IPS DF 6.9 (cell line): Measurements from ENCODE around the gene CACNA1S.

Experiments used
- DNase-seq: peaks from one replicate; pipeline ENCODE4 v3.0.0-alpha.2; 2013; ENCODE audit warnings: low read depth, low spot score
- H3K27ac ChIP-seq: one replicate; pipeline ENCODE4 v1.5.1; 2013; ENCODE audit warnings: low read length, control low read depth
- H3K27me3 ChIP-seq: 2 replicates; pipeline ENCODE4 v1.6.1; 2013; ENCODE audit warnings: mild to moderate bottlenecking, low read length; ENCODE audit not compliant: control insufficient read depth, insufficient read depth
- H3K36me3 ChIP-seq: 2 replicates; pipeline ENCODE4 v1.6.1; 2013; ENCODE audit warnings: low read length; ENCODE audit not compliant: control insufficient read depth, insufficient read depth
- H3K4me1 ChIP-seq: 2 replicates; pipeline ENCODE4 v1.6.1; 2013; ENCODE audit warnings: low read length; ENCODE audit not compliant: control insufficient read depth, insufficient read depth
- H3K4me3 ChIP-seq: 2 replicates; pipeline ENCODE4 v1.5.1; 2013; ENCODE audit warnings: mild to moderate bottlenecking, low read length
- H3K9me3 ChIP-seq: 2 replicates; pipeline ENCODE4 v1.6.1; 2013; ENCODE audit warnings: low read length, inconsistent platforms; ENCODE audit not compliant: control insufficient read depth, insufficient read depth
- whole genome bisulfite sequencing: extraction: QIAGEN DNeasy Blood & Tissue Kit; methylation state at CpG from one replicate; pipeline ENCODE4 v1.1.7; 2013; ENCODE audit warnings: mixed read lengths, missing lambda C conversion rate; ENCODE audit not compliant: insufficient read length, insufficient coverage; 5-methylcytosine and 5-hydroxymethylcytosine counted together

CACNA1S gene

DNA sequence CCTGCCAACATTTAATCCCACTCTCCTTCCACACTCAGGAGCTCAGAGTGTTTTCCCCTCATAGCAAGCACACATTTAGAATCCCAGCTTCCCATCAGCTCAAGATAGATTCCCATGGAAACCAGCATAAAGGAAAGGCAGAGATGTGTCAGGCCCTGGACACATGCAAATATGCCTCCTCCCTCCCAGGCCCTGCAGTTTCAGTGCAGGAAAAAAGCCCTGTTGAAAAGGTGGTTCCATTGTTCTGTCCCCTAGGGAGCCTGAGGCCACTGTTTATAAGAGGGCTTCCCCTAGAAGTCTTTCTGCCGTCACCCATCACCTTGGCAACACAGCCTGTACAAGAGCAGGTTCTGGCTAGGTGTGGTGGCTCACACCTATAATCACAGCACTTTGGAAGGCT lies 3.6 kb downstream of the CACNA1S start:
- no peak for DNase-seq
- Histone ChIP-seq H3K9me3 (no peaks in the 10 kb centered on the region), H3K4me3 (no peak overlapping the region), H3K27me3 (no peaks in the 10 kb centered on the region), H3K27ac (no peak overlapping the region), H3K4me1 (peaks cover 2% of the 10 kb centered on the region; the same call in 1 of the 2 replicates), H3K36me3 (no peaks in the 10 kb centered on the region)
- no CpG with 5 or more reads among the region's 1 CpG for WGBS

DNA sequence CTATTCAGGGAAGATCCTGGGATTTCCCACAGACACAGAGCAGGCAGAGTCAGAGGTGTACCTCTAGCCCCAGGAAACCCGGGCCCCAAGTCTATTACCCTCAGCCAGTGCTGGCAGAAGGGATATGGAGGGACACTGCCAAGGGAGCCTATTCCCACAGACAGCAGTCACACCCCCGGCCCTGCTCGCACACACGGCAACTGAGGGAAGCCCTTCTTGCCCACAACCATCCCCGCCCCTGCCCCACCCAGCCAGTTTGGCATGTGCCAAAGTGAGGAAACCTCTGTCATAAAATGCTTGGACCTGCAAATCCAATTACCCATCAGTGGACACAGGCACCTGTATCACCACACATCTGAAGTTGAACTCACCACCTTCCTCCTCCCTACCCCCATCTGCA lies 6.5 kb downstream of the CACNA1S start:
- Histone ChIP-seq H3K27ac (no peak overlapping the region), H3K27me3 (no peaks in the 10 kb centered on the region), H3K36me3 (no peaks in the 10 kb centered on the region), H3K4me1 (peaks cover 2% of the 10 kb centered on the region; the same call in 1 of the 2 replicates), H3K4me3 (no peak overlapping the region), H3K9me3 (no peaks in the 10 kb centered on the region)
- no CpG with 5 or more reads among the region's 5 CpGs for WGBS
- DNase-seq, result no peak

DNA sequence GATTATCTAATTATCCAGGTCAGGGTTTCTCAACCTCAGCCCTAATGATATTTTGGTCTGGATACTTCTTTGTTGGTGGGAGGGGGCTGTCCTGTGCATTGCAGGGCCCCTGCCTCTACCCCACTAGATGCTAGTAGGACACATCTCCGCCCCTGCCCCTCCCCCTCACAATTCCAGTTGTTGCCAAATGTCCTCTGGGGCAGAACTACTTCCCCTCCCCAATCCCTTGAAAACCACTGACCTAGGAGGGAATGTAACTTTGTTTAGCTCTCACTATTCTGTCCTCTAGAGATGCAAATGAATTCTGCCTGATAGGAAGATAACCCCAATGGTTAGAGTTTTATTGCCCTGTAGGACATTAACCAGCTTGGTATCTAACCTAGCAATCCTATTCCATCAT lies 8.1 kb downstream of the CACNA1S start:
- DNase-seq, result no peak

GRCh38 chr1:201103666-201104065 lies 8.6 kb downstream of the CACNA1S start:
- no peak overlapping the region for H3K4me3 ChIP-seq
- H3K27me3 ChIP-seq, result no peaks in the 10 kb centered on the region
- no CpG with 5 or more reads among the region's 9 CpGs for WGBS
- DNase-seq, result no peak
- H3K27ac ChIP-seq, result no peak overlapping the region
- peaks cover 3% of the 10 kb centered on the region; the same call in 1 of the 2 replicates for H3K4me1 ChIP-seq
- no peaks in the 10 kb centered on the region for H3K9me3 ChIP-seq
- no peaks in the 10 kb centered on the region for H3K36me3 ChIP-seq

More for the DNA sequence above, 8.1 kb downstream of the CACNA1S start:
- peaks cover 3% of the 10 kb centered on the region; the same call in 1 of the 2 replicates for H3K4me1 ChIP-seq
- H3K4me3 ChIP-seq, result no peak overlapping the region
- no CpG with 5 or more reads among the region's 1 CpG for WGBS
- no peak overlapping the region for H3K27ac ChIP-seq
- no peaks in the 10 kb centered on the region for H3K9me3 ChIP-seq
- no peaks in the 10 kb centered on the region for H3K36me3 ChIP-seq
- no peaks in the 10 kb centered on the region for H3K27me3 ChIP-seq

GRCh38 chr1:201100169-201100930 lies 11.9 kb downstream of the CACNA1S start:
- DNase-seq, result no peak

DNA sequence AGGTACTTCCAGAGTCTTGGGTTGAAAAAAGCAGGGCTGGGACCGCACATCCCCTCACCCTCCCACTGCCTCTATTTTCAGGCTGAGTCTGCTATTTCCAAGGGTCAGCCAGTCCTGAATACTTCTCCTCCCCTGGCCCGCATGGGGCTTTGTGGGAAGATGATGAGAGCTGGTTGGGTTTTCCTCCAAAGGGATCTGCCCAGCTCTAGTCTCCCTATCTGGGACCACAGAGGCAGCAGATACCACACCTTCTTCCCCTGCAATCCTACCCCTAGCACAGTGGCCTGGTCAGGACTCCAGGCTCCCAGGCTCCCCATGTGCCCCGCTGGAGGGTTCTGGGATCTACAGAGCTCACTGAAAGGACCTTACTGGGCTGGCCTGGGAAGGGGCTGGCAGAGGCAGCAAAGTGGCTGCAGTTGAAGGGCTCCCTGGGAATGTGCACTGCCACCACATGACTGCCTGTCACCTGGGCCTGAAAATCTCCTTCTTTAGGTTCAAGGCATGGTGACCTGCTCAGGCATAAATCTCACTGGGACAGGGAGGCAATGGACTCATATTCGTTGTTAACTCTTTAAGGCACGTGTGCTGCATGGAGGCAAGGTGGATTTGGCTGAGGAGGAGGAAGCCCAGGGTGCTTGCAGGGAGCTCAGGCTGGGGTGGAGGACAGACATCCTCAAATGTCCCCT lies 13.1 kb downstream of the CACNA1S start:
- no peak overlapping the region for H3K27ac ChIP-seq
- no peaks in the 10 kb centered on the region for H3K36me3 ChIP-seq
- no peaks in the 10 kb centered on the region for H3K27me3 ChIP-seq
- H3K9me3 ChIP-seq, result no peaks in the 10 kb centered on the region
- no peak for DNase-seq
- no CpG with 5 or more reads among the region's 5 CpGs for WGBS
- peaks cover 3% of the 10 kb centered on the region; the same call in 1 of the 2 replicates for H3K4me1 ChIP-seq
- H3K4me3 ChIP-seq, result no peak overlapping the region

More at GRCh38 chr1:201100169-201100930, 11.9 kb downstream of the CACNA1S start:
- Histone ChIP-seq H3K4me3 (no peak overlapping the region), H3K27me3 (no peaks in the 10 kb centered on the region), H3K4me1 (peaks cover 3% of the 10 kb centered on the region; the same call in 1 of the 2 replicates), H3K27ac (no peak overlapping the region), H3K36me3 (no peaks in the 10 kb centered on the region), H3K9me3 (no peaks in the 10 kb centered on the region)
- WGBS, result no CpG with 5 or more reads among the region's 12 CpGs

DNA sequence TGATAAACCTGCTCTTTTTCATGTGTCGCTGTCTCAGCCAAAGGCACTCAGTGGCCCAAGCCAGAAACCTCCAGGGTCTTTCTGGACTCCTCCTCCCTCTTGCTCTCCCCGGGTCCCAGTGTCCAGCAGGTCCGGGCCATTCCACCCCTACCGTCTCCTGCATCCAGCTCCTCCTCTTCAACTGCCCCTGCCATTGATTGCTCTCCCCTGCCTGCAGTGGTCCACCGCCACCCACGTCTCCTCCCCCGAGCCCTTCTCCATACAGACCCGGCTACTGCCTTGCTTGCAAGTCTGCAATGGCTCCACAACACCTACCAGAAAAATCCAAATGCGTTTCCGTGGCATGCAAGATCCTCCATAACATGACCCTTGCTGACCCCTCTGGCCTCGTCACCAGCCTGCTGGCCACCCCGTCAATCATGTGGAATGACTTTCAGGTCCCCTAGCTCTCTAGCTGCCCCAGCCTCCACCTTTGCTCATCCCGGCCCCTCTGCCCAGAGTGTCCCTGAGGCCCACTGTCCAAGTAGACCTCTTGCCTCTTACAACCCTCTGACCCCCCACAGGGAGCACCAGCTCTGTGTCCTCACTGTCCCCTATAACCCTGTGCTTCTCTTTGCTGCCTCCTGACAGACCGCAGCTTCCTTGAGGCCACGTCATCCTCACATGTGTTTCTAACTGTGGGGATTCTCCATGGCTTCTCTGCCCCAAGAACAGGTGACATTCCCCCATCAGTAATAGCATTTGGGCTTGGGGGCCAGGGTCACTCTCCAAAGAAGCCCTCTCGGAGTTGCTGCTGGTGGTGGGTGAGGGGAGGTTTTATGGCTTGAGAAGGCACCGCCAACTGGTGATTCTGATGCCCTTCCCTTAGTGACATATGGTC lies 15.0 kb downstream of the CACNA1S start:
- WGBS, result no CpG with 5 or more reads among the region's 17 CpGs
- H3K27me3 ChIP-seq, result no peaks in the 10 kb centered on the region
- no peak overlapping the region for H3K27ac ChIP-seq
- H3K9me3 ChIP-seq, result no peaks in the 10 kb centered on the region
- H3K4me1 ChIP-seq, result peaks cover 3% of the 10 kb centered on the region; the same call in 1 of the 2 replicates
- H3K4me3 ChIP-seq, result no peak overlapping the region
- no peak for DNase-seq
- no peaks in the 10 kb centered on the region for H3K36me3 ChIP-seq

GRCh38 chr1:201096041-201096461 lies 16.2 kb downstream of the CACNA1S start:
- Histone ChIP-seq H3K4me3 (no peak overlapping the region), H3K27ac (no peak overlapping the region), H3K27me3 (no peaks in the 10 kb centered on the region), H3K4me1 (peaks cover 3% of the 10 kb centered on the region; the same call in 1 of the 2 replicates), H3K9me3 (no peaks in the 10 kb centered on the region), H3K36me3 (no peaks in the 10 kb centered on the region)
- no peak for DNase-seq
- WGBS, result no CpG with 5 or more reads among the region's 5 CpGs

GRCh38 chr1:201095581-201095980 lies 16.6 kb downstream of the CACNA1S start:
- no peaks in the 10 kb centered on the region for H3K9me3 ChIP-seq

GRCh38 chr1:201094832-201095231 lies 17.4 kb downstream of the CACNA1S start:
- Histone ChIP-seq H3K4me3 (no peak overlapping the region), H3K4me1 (peaks cover 3% of the 10 kb centered on the region; the same call in 1 of the 2 replicates), H3K9me3 (no peaks in the 10 kb centered on the region), H3K27me3 (no peaks in the 10 kb centered on the region), H3K36me3 (no peaks in the 10 kb centered on the region), H3K27ac (no peak overlapping the region)
- no peak for DNase-seq
- WGBS, result no CpG with 5 or more reads among the region's 4 CpGs

More at GRCh38 chr1:201095581-201095980, 16.6 kb downstream of the CACNA1S start:
- H3K4me3 ChIP-seq, result no peak overlapping the region
- DNase-seq, result no peak
- no peak overlapping the region for H3K27ac ChIP-seq
- H3K4me1 ChIP-seq, result peaks cover 3% of the 10 kb centered on the region; the same call in 1 of the 2 replicates
- no peaks in the 10 kb centered on the region for H3K36me3 ChIP-seq
- no peaks in the 10 kb centered on the region for H3K27me3 ChIP-seq
- WGBS, result no CpG with 5 or more reads among the region's 2 CpGs
